HepG2 (cell line): Measurements from ENCODE around the gene MLST8. TPM values are rescaled to one million over a fixed set of nuclear protein-coding genes. Genes with fewer than 3 reads are reported as not detected.

Experiments used
- AGO2 ChIP-seq: fragments of 200-400 bp; formaldehyde crosslinking; optimal IDR thresholded peaks from 2 replicates; pipeline ENCODE3; 2017; ENCODE audit warnings: mild to moderate bottlenecking, low read depth, low read length, moderate library complexity
- BRCA1 ChIP-seq: sonication (generic); formaldehyde crosslinking; IDR thresholded peaks from 2 replicates; pipeline ENCODE4 v1.4.0; 2020; ENCODE audit warnings: missing genetic modification reagents
- BRD4 ChIP-seq: sonication (generic); formaldehyde crosslinking; IDR thresholded peaks from 2 replicates; pipeline ENCODE4 v1.4.0; 2020; ENCODE audit warnings: missing genetic modification reagents
- CCDC6 ChIP-seq: sonication (generic); formaldehyde crosslinking; IDR thresholded peaks from 2 replicates; pipeline ENCODE4 v1.8.1; 2022; ENCODE audit warnings: mild to moderate bottlenecking, missing genetic modification reagents, moderate library complexity
- ESRRA ChIP-seq: sonication (generic); formaldehyde crosslinking; IDR thresholded peaks from 2 replicates; pipeline ENCODE4 v1.5.1; 2020; ENCODE audit warnings: mild to moderate bottlenecking, low read depth, missing genetic modification reagents
- GTF3A ChIP-seq: sonication (generic); formaldehyde crosslinking; conservative IDR thresholded peaks from 2 replicates; pipeline ENCODE4 v1.4.0; 2020; ENCODE audit warnings: mild to moderate bottlenecking, missing genetic modification reagents
- IKZF4 ChIP-seq: sonication (generic); formaldehyde crosslinking; IDR thresholded peaks from 2 replicates; pipeline ENCODE4 v1.5.1; 2020; ENCODE audit warnings: borderline replicate concordance, mild to moderate bottlenecking, low read depth, missing genetic modification reagents; ENCODE audit errors: not compliant biosample characterization
- IRX3 ChIP-seq: sonication (generic); formaldehyde crosslinking; IDR thresholded peaks from 2 replicates; pipeline ENCODE4 v1.8.1; 2023; ENCODE audit warnings: mild to moderate bottlenecking, low read depth, missing genetic modification reagents, borderline replicate concordance
- MAX ChIP-seq: IDR thresholded peaks from 2 replicates; pipeline ENCODE4 v1.6.1; 2012; ENCODE audit warnings: inconsistent platforms
- MXD3 ChIP-seq: IDR thresholded peaks from 2 replicates; pipeline ENCODE4 v1.6.1; 2016; ENCODE audit warnings: mild to moderate bottlenecking, missing biosample characterization, missing genetic modification reagents
- NR2F2 ChIP-seq: IDR thresholded peaks from 2 replicates; pipeline ENCODE4 v1.6.1; 2012; ENCODE audit warnings: low read depth, inconsistent platforms, borderline replicate concordance
- PHF8 ChIP-seq: sonication (generic); formaldehyde crosslinking; IDR thresholded peaks from 2 replicates; pipeline ENCODE4 v1.5.0; 2020; ENCODE audit warnings: missing genetic modification reagents
- YEATS2 ChIP-seq: sonication (generic); formaldehyde crosslinking; IDR thresholded peaks from 2 replicates; pipeline ENCODE4 v1.4.0; 2020; ENCODE audit warnings: missing genetic modification reagents, borderline replicate concordance
- YEATS4 ChIP-seq: sonication (generic); formaldehyde crosslinking; IDR thresholded peaks from 2 replicates; pipeline ENCODE4 v1.4.0; 2020; ENCODE audit warnings: missing genetic modification reagents, borderline replicate concordance
- YY1 ChIP-seq: IDR thresholded peaks from 2 replicates; pipeline ENCODE4 v1.6.1; 2011; ENCODE audit warnings: low read length, low read depth, moderate library complexity, mild to moderate bottlenecking; ENCODE audit not compliant: insufficient read depth, insufficient replicate concordance
- ZFAT ChIP-seq: sonication (generic); formaldehyde crosslinking; conservative IDR thresholded peaks from 2 replicates; pipeline ENCODE4 v1.8.1; 2023; ENCODE audit warnings: missing genetic modification reagents, inconsistent platforms
- ZNF143 ChIP-seq: sonication (generic); formaldehyde crosslinking; IDR thresholded peaks from 2 replicates; pipeline ENCODE4 v1.4.0; 2020; ENCODE audit warnings: missing genetic modification reagents
- ZNF317 ChIP-seq: sonication (generic); formaldehyde crosslinking; IDR thresholded peaks from 2 replicates; pipeline ENCODE4 v1.5.0; 2020; ENCODE audit warnings: mild to moderate bottlenecking, missing genetic modification reagents
- ZNF460 ChIP-seq: sonication (generic); formaldehyde crosslinking; IDR thresholded peaks from 2 replicates; pipeline ENCODE4 v1.5.1; 2020; ENCODE audit warnings: missing genetic modification reagents, mild to moderate bottlenecking, borderline replicate concordance
- ZNF709 ChIP-seq: sonication (generic); formaldehyde crosslinking; IDR thresholded peaks from 2 replicates; pipeline ENCODE4 v1.5.0; 2020; ENCODE audit warnings: mild to moderate bottlenecking, missing genetic modification reagents
- ZNF768 ChIP-seq: sonication (generic); formaldehyde crosslinking; IDR thresholded peaks from 2 replicates; pipeline ENCODE4 v1.4.0; 2020; ENCODE audit warnings: missing genetic modification reagents
- ZSCAN5A ChIP-seq: sonication (generic); formaldehyde crosslinking; IDR thresholded peaks from 2 replicates; pipeline ENCODE4 v1.8.0; 2022; ENCODE audit warnings: mild to moderate bottlenecking, missing genetic modification reagents, borderline replicate concordance
- polyA plus RNA-seq, 8 experiments: library from polyadenylated mRNA; depleted of rRNA in 3 of 8; stranded (reverse) in 7 of 8; unstranded in 1 of 8; fragments of >200 nt; fragmentation: Illumina TruSeq in 4 of 8; extraction: Trizol in 4 of 8; gene quantifications; 2 replicates each; pipeline versions ENCODE4 v1.2.1 to v1.2.3, GENCODE V29; 2011 to 2016; ENCODE audit warnings: low read depth in 4 of 8, missing spikeins in 1 of 8, mixed read lengths in 1 of 8; ENCODE audit not compliant: insufficient read depth in 1 of 8
- total RNA-seq, 5 experiments: library from RNA; depleted of rRNA; stranded (reverse); fragments of >200 nt; fragmentation: Illumina TruSeq; extraction: Trizol; gene quantifications; 2 replicates each; pipeline ENCODE4 v1.2.3, GENCODE V29; 2016; ENCODE audit warnings: low read depth in 1 of 5

MLST8 gene
- total and polyA plus RNA-seq, 2 of the 13 experiments (the other 11 are each of a cell fraction or from before 2014, with no cell fraction given) = 30.8 to 72.7 TPM

- TF ChIP-seq IKZF4 (CRISPR knock-in tag) = peak; percentile 56
- 0 out of 2 replicates have a peak, but pooled peaks have one; percentile 47 for TF ChIP-seq BRD4 (CRISPR knock-in tag)
- no peak for TF ChIP-seq YEATS2
- no peak for TF ChIP-seq BRCA1 (CRISPR knock-in tag)
- no peak for TF ChIP-seq ZNF317 (CRISPR knock-in tag)
- TF ChIP-seq MAX = peak; percentile 13; the same call in 1 of the 2 replicates
- TF ChIP-seq PHF8 = peak; percentile 32; the same call in 1 of the 2 replicates
- 0 out of 2 replicates have a peak, but pooled peaks have one; percentile 10 for TF ChIP-seq IRX3 (CRISPR knock-in tag)
- TF ChIP-seq AGO2 = peak; percentile 63
- peak; percentile 12; the same call in 1 of the 2 replicates for TF ChIP-seq ZNF768 (CRISPR knock-in tag)
- no peak for TF ChIP-seq ZNF709
- TF ChIP-seq YEATS4 = no peak
- peak; percentile 62 for TF ChIP-seq YY1
- TF ChIP-seq ZNF143 (CRISPR knock-in tag) = no peak
- TF ChIP-seq MXD3 (CRISPR knock-in tag) = no peak
- no peak for TF ChIP-seq ESRRA (CRISPR knock-in tag)
- no peak for TF ChIP-seq ZFAT (CRISPR knock-in tag)
- no peak for TF ChIP-seq CCDC6
- no peak for TF ChIP-seq NR2F2
- TF ChIP-seq ZNF460 = no peak
- no peak for TF ChIP-seq GTF3A (CRISPR knock-in tag)
- no peak for TF ChIP-seq ZSCAN5A (CRISPR knock-in tag)
Observed at GRCh38 chr16:2213817-2214718, 8.8 kb downstream of the MLST8 start (continued).
